Panc1 (cell line): Measurements from ENCODE around the gene EMX1.

Experiments
- CTCF ChIP-seq: fragments of 450-650 bp; IDR thresholded peaks from 2 replicates; pipeline ENCODE4 v1.5.1; 2017; ENCODE audit warnings: mild to moderate bottlenecking
- TF ChIP-seq, protein P1 (sequence below), 2 experiments: IDR thresholded peaks; 2 replicates each; pipeline ENCODE4 v1.6.1; 2011 to 2012; ENCODE audit warnings: low read depth in 2 of 2, control low read depth in 1 of 2, low read length in 1 of 2, mild to moderate bottlenecking in 1 of 2, moderate library complexity in 1 of 2; ENCODE audit not compliant: insufficient read depth in 1 of 2

DNA sequence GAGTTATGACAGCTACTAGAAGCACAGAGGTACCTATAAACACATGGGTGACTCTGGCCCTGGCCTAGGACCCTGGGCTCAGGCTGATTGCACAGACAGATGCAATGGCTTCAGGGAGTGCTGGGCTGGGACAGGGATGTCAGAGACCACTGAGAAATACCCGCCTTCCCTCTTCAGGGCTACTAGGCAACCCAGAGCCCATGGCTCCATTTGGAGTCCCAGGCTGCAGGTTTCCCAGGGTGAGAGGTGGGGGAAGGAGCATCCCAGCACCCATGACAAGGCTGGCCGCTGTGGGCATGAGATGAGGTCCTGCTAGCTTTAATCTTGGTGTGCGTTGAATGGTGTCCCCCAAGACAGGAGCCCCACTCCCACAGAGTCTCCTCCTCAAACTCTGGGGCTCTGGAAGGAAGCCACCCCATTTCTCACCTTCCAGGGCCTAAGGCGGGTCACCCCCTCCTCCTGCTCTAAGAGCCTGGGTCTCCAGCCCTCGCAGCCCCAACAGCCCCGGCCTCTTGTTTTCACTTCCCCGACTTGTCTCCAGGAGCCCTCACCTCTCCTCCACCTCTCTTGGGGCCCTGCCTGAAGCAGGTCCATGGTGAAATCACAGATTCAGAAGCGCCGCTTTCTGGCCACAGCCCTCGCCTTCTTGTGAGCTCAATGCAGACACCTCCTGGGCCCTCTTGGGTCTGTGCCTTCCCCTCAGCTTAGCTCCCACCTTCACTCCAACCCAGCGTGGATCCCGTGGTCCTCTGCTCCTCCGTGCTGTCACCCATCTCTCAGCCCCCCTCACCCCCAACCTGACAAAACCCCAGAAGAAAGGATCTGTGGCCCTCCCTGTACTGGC is 41.4 kb downstream of the EMX1 start:
- TF ChIP-seq, protein P1, sequence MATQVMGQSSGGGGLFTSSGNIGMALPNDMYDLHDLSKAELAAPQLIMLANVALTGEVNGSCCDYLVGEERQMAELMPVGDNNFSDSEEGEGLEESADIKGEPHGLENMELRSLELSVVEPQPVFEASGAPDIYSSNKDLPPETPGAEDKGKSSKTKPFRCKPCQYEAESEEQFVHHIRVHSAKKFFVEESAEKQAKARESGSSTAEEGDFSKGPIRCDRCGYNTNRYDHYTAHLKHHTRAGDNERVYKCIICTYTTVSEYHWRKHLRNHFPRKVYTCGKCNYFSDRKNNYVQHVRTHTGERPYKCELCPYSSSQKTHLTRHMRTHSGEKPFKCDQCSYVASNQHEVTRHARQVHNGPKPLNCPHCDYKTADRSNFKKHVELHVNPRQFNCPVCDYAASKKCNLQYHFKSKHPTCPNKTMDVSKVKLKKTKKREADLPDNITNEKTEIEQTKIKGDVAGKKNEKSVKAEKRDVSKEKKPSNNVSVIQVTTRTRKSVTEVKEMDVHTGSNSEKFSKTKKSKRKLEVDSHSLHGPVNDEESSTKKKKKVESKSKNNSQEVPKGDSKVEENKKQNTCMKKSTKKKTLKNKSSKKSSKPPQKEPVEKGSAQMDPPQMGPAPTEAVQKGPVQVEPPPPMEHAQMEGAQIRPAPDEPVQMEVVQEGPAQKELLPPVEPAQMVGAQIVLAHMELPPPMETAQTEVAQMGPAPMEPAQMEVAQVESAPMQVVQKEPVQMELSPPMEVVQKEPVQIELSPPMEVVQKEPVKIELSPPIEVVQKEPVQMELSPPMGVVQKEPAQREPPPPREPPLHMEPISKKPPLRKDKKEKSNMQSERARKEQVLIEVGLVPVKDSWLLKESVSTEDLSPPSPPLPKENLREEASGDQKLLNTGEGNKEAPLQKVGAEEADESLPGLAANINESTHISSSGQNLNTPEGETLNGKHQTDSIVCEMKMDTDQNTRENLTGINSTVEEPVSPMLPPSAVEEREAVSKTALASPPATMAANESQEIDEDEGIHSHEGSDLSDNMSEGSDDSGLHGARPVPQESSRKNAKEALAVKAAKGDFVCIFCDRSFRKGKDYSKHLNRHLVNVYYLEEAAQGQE (IDR thresholded peaks at IDR 0.05; ENCODE audit: insufficient read depth in 1 of 2, low read depth in 2 of 2, low read length in 1 of 2) = no peak
- no peak for TF ChIP-seq CTCF
